IMR-90 (cell line): ENCODE measurements around the gene OBP2B. TPM values are rescaled to one million over a fixed set of nuclear protein-coding genes. Genes with fewer than 3 reads are reported as not detected.

Source experiments
- ATAC-seq: fragments of 200-7000 bp; cut with Tn5 transposase; 2 replicates; pipeline ENCODE4 v1.9.1; 2020; ENCODE audit warnings: low read depth, mild to moderate bottlenecking, moderate library complexity
- BruUV-seq: library from RNA; stranded (reverse); fragments of 400-500 nt; replicated peaks from 2 replicates; lab custom pipeline; 2021; lab: Mats Ljungman, UMichigan
- CTCF ChIA-PET: fragments of 300-600 bp; formaldehyde crosslinking; extraction: SDS; loops from one replicate; lab custom pipeline; 2021; ENCODE audit warnings: antibody characterized with exemption; lab: Yijun Ruan, JAX
- POLR2A ChIA-PET: fragments of 300-600 bp; sonication (Branson Sonifier 250); formaldehyde crosslinking; loops from one replicate; lab custom pipeline; 2022; ENCODE audit warnings: antibody characterized with exemption; ENCODE audit not compliant: unreplicated experiment; lab: Charles Lee
- DNase-seq: peaks from one replicate; pipeline ENCODE4 v3.0.0; 2013
- H2AFZ ChIP-seq: replicated peaks from 2 replicates; pipeline ENCODE3; 2013; ENCODE audit warnings: low read length, mild to moderate bottlenecking; ENCODE audit not compliant: poor library complexity
- H2AK5ac ChIP-seq: 2 replicates; pipeline ENCODE4 v1.6.1; 2013; ENCODE audit warnings: low read depth, low read length, inconsistent platforms
- H2AK9ac ChIP-seq: replicated peaks from 2 replicates; pipeline ENCODE3; 2013; ENCODE audit warnings: mild to moderate bottlenecking, low read depth, low read length, moderate library complexity; ENCODE audit not compliant: poor library complexity
- H2BK120ac ChIP-seq: 2 replicates; pipeline ENCODE4 v1.6.1; 2013; ENCODE audit warnings: low read depth, low read length, inconsistent platforms
- H2BK15ac ChIP-seq: 3 replicates; pipeline ENCODE4 v1.6.1; 2013; ENCODE audit warnings: low read depth, low read length, inconsistent platforms
- H2BK20ac ChIP-seq: 2 replicates; pipeline ENCODE4 v1.6.1; 2013; ENCODE audit warnings: low read depth, mild to moderate bottlenecking, inconsistent platforms, low read length, moderate library complexity
- H2BK5ac ChIP-seq: 2 replicates; pipeline ENCODE4 v1.6.1; 2013; ENCODE audit warnings: mild to moderate bottlenecking, low read depth, low read length, inconsistent platforms; ENCODE audit not compliant: poor library complexity, severe bottlenecking
- H3K14ac ChIP-seq: replicated peaks from 2 replicates; pipeline ENCODE4 v1.6.1; 2013; ENCODE audit warnings: low read depth, low read length, inconsistent platforms
- H3K18ac ChIP-seq: 2 replicates; pipeline ENCODE4 v1.6.1; 2013; ENCODE audit warnings: low read depth, low read length, control low read depth
- H3K23ac ChIP-seq: 2 replicates; pipeline ENCODE4 v1.6.1; 2013; ENCODE audit warnings: low read depth, low read length, inconsistent platforms
- H3K27ac ChIP-seq: 2 replicates; pipeline ENCODE4 v1.5.1; 2013; ENCODE audit warnings: mild to moderate bottlenecking, control low read depth, low read length; ENCODE audit not compliant: insufficient read depth
- H3K27me3 ChIP-seq: 2 replicates; pipeline ENCODE4 v1.6.1; 2013; ENCODE audit warnings: low read length; ENCODE audit not compliant: control insufficient read depth, insufficient read depth
- H3K36me3 ChIP-seq: 2 replicates; pipeline ENCODE4 v1.6.1; 2013; ENCODE audit warnings: low read length, mixed read lengths; ENCODE audit not compliant: control insufficient read depth, insufficient read depth
- H3K4ac ChIP-seq: 2 replicates; pipeline ENCODE4 v1.6.1; 2013; ENCODE audit warnings: low read depth, low read length, inconsistent platforms
- H3K4me1 ChIP-seq: 2 replicates; pipeline ENCODE4 v1.6.1; 2013; ENCODE audit warnings: low read length, mixed read lengths; ENCODE audit not compliant: control insufficient read depth, insufficient read depth
- H3K4me2 ChIP-seq: 2 replicates; pipeline ENCODE4 v1.6.1; 2013; ENCODE audit warnings: low read depth, mild to moderate bottlenecking, control low read depth, low read length, moderate library complexity
- H3K4me3 ChIP-seq: 2 replicates; pipeline ENCODE4 v1.5.1; 2013; ENCODE audit warnings: low read depth, mild to moderate bottlenecking, control low read depth, low read length, moderate library complexity; ENCODE audit not compliant: insufficient read depth
- H3K56ac ChIP-seq: 2 replicates; pipeline ENCODE4 v1.6.1; 2013; ENCODE audit warnings: low read length, inconsistent platforms; ENCODE audit not compliant: insufficient read depth; ENCODE audit errors: extremely low read depth
- H3K79me1 ChIP-seq, 2 experiments: 2 replicates each; pipeline ENCODE4 v1.6.1; 2013; ENCODE audit warnings: low read length in 2 of 2, inconsistent platforms in 1 of 2, low read depth in 1 of 2
- H3K9ac ChIP-seq: 2 replicates; pipeline ENCODE4 v1.6.1; 2013; ENCODE audit warnings: low read depth, low read length, control low read depth
- H3K9me1 ChIP-seq: 2 replicates; pipeline ENCODE4 v1.6.1; 2013; ENCODE audit warnings: low read length, inconsistent platforms; ENCODE audit not compliant: insufficient read depth
- H3K9me3 ChIP-seq: 2 replicates; pipeline ENCODE4 v1.6.1; 2013; ENCODE audit warnings: low read length; ENCODE audit not compliant: control insufficient read depth, insufficient read depth
- H4K20me1 ChIP-seq: 2 replicates; pipeline ENCODE4 v1.6.1; 2013; ENCODE audit warnings: low read length, inconsistent platforms; ENCODE audit not compliant: insufficient read depth
- H4K5ac ChIP-seq: 2 replicates; pipeline ENCODE4 v1.6.1; 2013; ENCODE audit warnings: mild to moderate bottlenecking, low read depth, low read length, control low read depth
- H4K8ac ChIP-seq, 2 experiments: 2 replicates each; pipeline ENCODE4 v1.6.1; 2013; ENCODE audit warnings: low read depth in 2 of 2, low read length in 2 of 2, control low read depth in 1 of 2, inconsistent platforms in 1 of 2
- H4K91ac ChIP-seq: 2 replicates; pipeline ENCODE4 v1.6.1; 2013; ENCODE audit warnings: low read depth, low read length, inconsistent platforms; ENCODE audit not compliant: insufficient read depth
- BHLHE40 ChIP-seq: fragments of 150-350 bp; IDR thresholded peaks from 2 replicates; pipeline ENCODE4 v1.6.1; 2016; ENCODE audit warnings: mild to moderate bottlenecking, low read depth, low read length
- CEBPB ChIP-seq: IDR thresholded peaks from 2 replicates; pipeline ENCODE4 v1.6.1; 2012; ENCODE audit warnings: low read depth, low read length, improper control_type of control experiment
- FOS ChIP-seq: fragments of 150-350 bp; IDR thresholded peaks from 2 replicates; pipeline ENCODE4 v1.6.1; 2016; ENCODE audit warnings: low read depth, low read length
- MAFK ChIP-seq: IDR thresholded peaks from 2 replicates; pipeline ENCODE4 v1.6.1; 2012; ENCODE audit warnings: low read depth, low read length, improper control_type of control experiment
- MAZ ChIP-seq: IDR thresholded peaks from 2 replicates; pipeline ENCODE4 v1.6.1; 2012; ENCODE audit warnings: low read depth, mild to moderate bottlenecking, low read length, improper control_type of control experiment, moderate library complexity, borderline replicate concordance
- MXI1 ChIP-seq: IDR thresholded peaks from 2 replicates; pipeline ENCODE4 v1.6.1; 2012; ENCODE audit warnings: low read depth, mild to moderate bottlenecking, low read length, moderate library complexity, borderline replicate concordance
- NFE2L2 ChIP-seq: fragments of 150-350 bp; IDR thresholded peaks from 2 replicates; pipeline ENCODE4 v1.6.1; 2016; ENCODE audit warnings: low read depth, mild to moderate bottlenecking, low read length
- RAD21 ChIP-seq: IDR thresholded peaks from 2 replicates; pipeline ENCODE4 v1.6.1; 2012; ENCODE audit warnings: low read length, improper control_type of control experiment
- RCOR1 ChIP-seq: IDR thresholded peaks from 2 replicates; pipeline ENCODE4 v1.6.1; 2012; ENCODE audit warnings: mild to moderate bottlenecking, low read length, improper control_type of control experiment; ENCODE audit not compliant: insufficient replicate concordance
- RFX5 ChIP-seq: IDR thresholded peaks from 2 replicates; pipeline ENCODE4 v1.8.0; 2012; ENCODE audit warnings: low read depth, mild to moderate bottlenecking, low read length, moderate library complexity
- WGBS, 2 experiments: methylation state at CpG; one replicate each; pipeline versions ENCODE4 v1.1.5 to v1.1.7; 2013; ENCODE audit warnings: missing lambda C conversion rate in 2 of 2; ENCODE audit not compliant: insufficient read length in 1 of 2; ENCODE audit errors: extremely low coverage in 2 of 2; 5-methylcytosine and 5-hydroxymethylcytosine counted together
- dilution Hi-C: fragments of 300-500 bp; cut with HindIII; formaldehyde crosslinking; loops from one replicate; pipeline ENCODE4 v1.14.3; 2018; ENCODE audit warnings: low sequenced_read_pairs; ENCODE audit not compliant: unreplicated experiment
- in situ Hi-C: fragments of 300-500 bp; cut with MboI; formaldehyde crosslinking; loops from 3 replicates; pipeline ENCODE4 v1.14.3; 2019; ENCODE audit warnings: low sequenced_read_pairs, inconsistent platforms, mixed read lengths
- intact Hi-C: fragments of 100-400 bp; cut with micrococcal nuclease; formaldehyde crosslinking; loops from 2 replicates; pipeline ENCODE4 v1.10.0; 2022
- polyA plus RNA-seq, 3 experiments: library from polyadenylated mRNA; depleted of rRNA; stranded (reverse); fragments of >200 nt; gene quantifications; 2 replicates each; pipeline ENCODE4 v1.2.3, GENCODE V29; 2012; ENCODE audit warnings: low replicate concordance in 1 of 3
- total RNA-seq: library from RNA; depleted of rRNA; stranded (reverse); fragments of >200 nt; gene quantifications from 2 replicates; pipeline ENCODE4 v1.2.3, GENCODE V29; 2012
- TF ChIP-seq, protein P1 (sequence below): conservative IDR thresholded peaks from 2 replicates; pipeline ENCODE4 v1.5.1; 2012; ENCODE audit warnings: mild to moderate bottlenecking, low read depth, low read length, improper control_type of control experiment

The OBP2B gene
- total and polyA plus RNA-seq, 2 of the 4 experiments (the other 2 are of a cell fraction) = not detected

DNA sequence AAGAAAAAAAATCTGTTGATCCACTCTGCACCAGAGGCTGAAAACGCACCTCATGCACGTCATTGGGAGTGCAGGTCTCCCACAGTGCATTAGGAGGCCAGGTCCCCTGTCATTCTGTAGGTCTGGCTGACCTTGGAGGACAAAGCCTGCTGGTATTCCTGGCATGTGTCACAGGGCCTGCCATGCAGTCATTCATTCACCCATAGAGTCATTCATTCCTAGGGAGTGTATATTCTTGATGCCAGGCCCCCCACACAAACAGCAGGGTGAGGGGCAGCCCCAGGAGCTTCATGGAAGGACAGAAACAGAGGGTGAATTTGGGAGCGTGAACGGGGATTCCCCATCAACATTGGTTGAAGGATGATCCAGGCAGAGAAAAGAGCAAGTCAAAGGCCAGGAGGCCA is 47.5 kb downstream of the OBP2B start:
- Histone ChIP-seq H3K4me2 (no peak overlapping the region), H3K27ac (no peak overlapping the region), H3K18ac (no peak overlapping the region), H3K9me1 (0 out of 2 replicates have a peak, but pooled peaks cover 6% of the 10 kb centered on the region), H4K5ac (no peak overlapping the region), H2AFZ (no peak overlapping the region), H2BK20ac (no peak overlapping the region), H4K91ac (no peak overlapping the region), H3K36me3 (no peaks in the 10 kb centered on the region), H3K4me3 (no peak overlapping the region), H3K4me1 (peaks cover 10% of the 10 kb centered on the region; the same call in 1 of the 2 replicates), H2BK120ac (no peak overlapping the region), H3K23ac (no peak overlapping the region), H3K9ac (no peak overlapping the region), H2AK9ac (no peak overlapping the region), H3K79me1 (no peaks in the 10 kb centered on the region), H3K4ac (no peak overlapping the region), H2BK15ac (no peak overlapping the region), H3K27me3 (no peaks in the 10 kb centered on the region; the same call in 1 of the 2 replicates), H4K8ac (no peak overlapping the region), H4K20me1 (no peaks in the 10 kb centered on the region), H2BK5ac (no peak overlapping the region), H2AK5ac (no peak overlapping the region), H3K9me3 (no peaks in the 10 kb centered on the region), H3K14ac (no peak overlapping the region), H3K56ac (no peak overlapping the region)
- dilution Hi-C loops (no loop called here), intact Hi-C loops (no loop called here), in situ Hi-C loops (no loop called here)
- ATAC-seq (no peak), DNase-seq (no peak)
- ChIA-PET POLR2A (no interaction called here), CTCF (interaction anchor here (0.6 to 1.6 kb wide), 2 partner anchors 24 to 131 kb away, joined by 3 to 10 read pairs; partner anchors contain the start of gene GTF3C5)
- no TSS peak for BruUV-seq
- TF ChIP-seq CEBPB = no peak
- no peak for TF ChIP-seq RCOR1
- TF ChIP-seq BHLHE40 = no peak
- no peak for TF ChIP-seq MAZ
- no peak for TF ChIP-seq RAD21
- TF ChIP-seq, protein P1, sequence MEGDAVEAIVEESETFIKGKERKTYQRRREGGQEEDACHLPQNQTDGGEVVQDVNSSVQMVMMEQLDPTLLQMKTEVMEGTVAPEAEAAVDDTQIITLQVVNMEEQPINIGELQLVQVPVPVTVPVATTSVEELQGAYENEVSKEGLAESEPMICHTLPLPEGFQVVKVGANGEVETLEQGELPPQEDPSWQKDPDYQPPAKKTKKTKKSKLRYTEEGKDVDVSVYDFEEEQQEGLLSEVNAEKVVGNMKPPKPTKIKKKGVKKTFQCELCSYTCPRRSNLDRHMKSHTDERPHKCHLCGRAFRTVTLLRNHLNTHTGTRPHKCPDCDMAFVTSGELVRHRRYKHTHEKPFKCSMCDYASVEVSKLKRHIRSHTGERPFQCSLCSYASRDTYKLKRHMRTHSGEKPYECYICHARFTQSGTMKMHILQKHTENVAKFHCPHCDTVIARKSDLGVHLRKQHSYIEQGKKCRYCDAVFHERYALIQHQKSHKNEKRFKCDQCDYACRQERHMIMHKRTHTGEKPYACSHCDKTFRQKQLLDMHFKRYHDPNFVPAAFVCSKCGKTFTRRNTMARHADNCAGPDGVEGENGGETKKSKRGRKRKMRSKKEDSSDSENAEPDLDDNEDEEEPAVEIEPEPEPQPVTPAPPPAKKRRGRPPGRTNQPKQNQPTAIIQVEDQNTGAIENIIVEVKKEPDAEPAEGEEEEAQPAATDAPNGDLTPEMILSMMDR = no peak
- TF ChIP-seq NFE2L2 = no peak
- no peak for TF ChIP-seq MXI1
- TF ChIP-seq MAFK = no peak
- no peak for TF ChIP-seq RFX5
- TF ChIP-seq FOS = no peak
- 80% methylated on average over 1 of the region's 4 CpGs; no CpG with 5 or more reads in 1 of the 2 experiments for WGBS, 2 experiments
